Uterus (tissue), 4 donors: ENCODE measurements around the gene ATG2A. TPM values are rescaled to one million over a fixed set of nuclear protein-coding genes. Genes with fewer than 3 reads are reported as not detected.

ENCODE experiments used
- DNase-seq, 2 donors: peaks; one replicate each; pipeline ENCODE4 v3.0.0-alpha.2; 2019 to 2020
- H3K27ac ChIP-seq, 2 donors: fragments of 200-600 bp; sonication (generic); 1 replicate in 1 of 2; 2 replicates in 1 of 2; pipeline ENCODE4 v1.5.1; 2016 to 2018
- H3K27me3 ChIP-seq, 2 donors: fragments of 200-600 bp; sonication (generic); one replicate each; pipeline ENCODE4 v1.5.1; 2018 to 2019; ENCODE audit warnings: control low read depth in 1 of 2
- H3K36me3 ChIP-seq, 2 donors: fragments of 200-600 bp; sonication (generic); one replicate each; pipeline ENCODE4 v1.5.1; 2019; ENCODE audit warnings: control low read depth in 1 of 2
- H3K4me1 ChIP-seq, 2 donors: fragments of 200-600 bp; sonication (generic); one replicate each; pipeline ENCODE4 v1.5.1; 2018 to 2019; ENCODE audit warnings: control low read depth in 1 of 2
- H3K4me3 ChIP-seq, 2 donors: fragments of 200-600 bp; sonication (generic); 1 replicate in 1 of 2; 2 replicates in 1 of 2; pipeline ENCODE4 v1.5.1; 2018 to 2019; ENCODE audit warnings: mild to moderate bottlenecking in 1 of 2
- H3K9me3 ChIP-seq, 2 donors: fragments of 200-600 bp; sonication (generic); one replicate each; pipeline ENCODE4 v1.5.1; 2019; ENCODE audit warnings: control low read depth in 1 of 2
- POLR2A ChIP-seq, 2 donors: fragments of 450-650 bp; IDR thresholded peaks; one replicate each; pipeline ENCODE4 v1.6.1; 2016; ENCODE audit warnings: antibody characterized with exemption in 2 of 2, mild to moderate bottlenecking in 1 of 2, moderate library complexity in 1 of 2
- intact Hi-C: fragments of 100-400 bp; cut with DNase I; formaldehyde crosslinking; loops from one replicate; pipeline ENCODE4 v1.15.1; 2023; ENCODE audit warnings: low total_unique reads
- total RNA-seq, 4 donors: library from RNA; depleted of rRNA in 3 of 4; stranded (reverse); fragments of >200 nt in 3 of 4; gene quantifications; one replicate each; pipeline versions ENCODE4 v1.1.0 to v1.2.4, GENCODE V29; 2014 to 2023
- TF ChIP-seq, protein P1 (sequence below), 4 experiments: fragments of 200-600 bp in 2 of 4; fragments of 450-650 bp in 2 of 4; sonication (generic) in 2 of 4; IDR thresholded peaks; one replicate each; pipeline ENCODE4 v1.5.1; 2016 to 2019; ENCODE audit warnings: antibody characterized with exemption in 4 of 4, mild to moderate bottlenecking in 2 of 4, moderate library complexity in 1 of 4
- donor health status: DM: yes; HTN: yes; CAD: no.

The ATG2A gene
- total RNA-seq = 10 to 100 TPM in 3 of 4 donors, 1 to 10 TPM in 1; 6.8 to 39.6 (median 18.4) TPM

- H3K4me3 ChIP-seq = peak within 1 kb of the TSS; percentile 81 to 85
- DNase-seq = peak; percentile 99
- TF ChIP-seq, protein P1, sequence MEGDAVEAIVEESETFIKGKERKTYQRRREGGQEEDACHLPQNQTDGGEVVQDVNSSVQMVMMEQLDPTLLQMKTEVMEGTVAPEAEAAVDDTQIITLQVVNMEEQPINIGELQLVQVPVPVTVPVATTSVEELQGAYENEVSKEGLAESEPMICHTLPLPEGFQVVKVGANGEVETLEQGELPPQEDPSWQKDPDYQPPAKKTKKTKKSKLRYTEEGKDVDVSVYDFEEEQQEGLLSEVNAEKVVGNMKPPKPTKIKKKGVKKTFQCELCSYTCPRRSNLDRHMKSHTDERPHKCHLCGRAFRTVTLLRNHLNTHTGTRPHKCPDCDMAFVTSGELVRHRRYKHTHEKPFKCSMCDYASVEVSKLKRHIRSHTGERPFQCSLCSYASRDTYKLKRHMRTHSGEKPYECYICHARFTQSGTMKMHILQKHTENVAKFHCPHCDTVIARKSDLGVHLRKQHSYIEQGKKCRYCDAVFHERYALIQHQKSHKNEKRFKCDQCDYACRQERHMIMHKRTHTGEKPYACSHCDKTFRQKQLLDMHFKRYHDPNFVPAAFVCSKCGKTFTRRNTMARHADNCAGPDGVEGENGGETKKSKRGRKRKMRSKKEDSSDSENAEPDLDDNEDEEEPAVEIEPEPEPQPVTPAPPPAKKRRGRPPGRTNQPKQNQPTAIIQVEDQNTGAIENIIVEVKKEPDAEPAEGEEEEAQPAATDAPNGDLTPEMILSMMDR (IDR thresholded peaks at IDR 0.05) = peak in 2 of 4 experiments; percentile 16 to 40
- peak; percentile 79 to 88 for TF ChIP-seq POLR2A (IDR thresholded peaks at IDR 0.05)
- intact Hi-C loops = no loop called here
- H3K36me3 ChIP-seq = no peaks in the 10 kb centered on the region
- peak within 1 kb of the TSS; percentile 87 to 95 for H3K27ac ChIP-seq
- H3K9me3 ChIP-seq = no peaks in the 10 kb centered on the region
- no peaks in the 10 kb centered on the region for H3K4me1 ChIP-seq
- no peaks in the 10 kb centered on the region for H3K27me3 ChIP-seq
Observed at GRCh38 chr11:64916775-64917662, at the start of gene ATG2A. Gene ATG2A (minus strand): TSS chr11:64917209. CDS start chr11:64917135, 74 bp downstream.

DNA sequence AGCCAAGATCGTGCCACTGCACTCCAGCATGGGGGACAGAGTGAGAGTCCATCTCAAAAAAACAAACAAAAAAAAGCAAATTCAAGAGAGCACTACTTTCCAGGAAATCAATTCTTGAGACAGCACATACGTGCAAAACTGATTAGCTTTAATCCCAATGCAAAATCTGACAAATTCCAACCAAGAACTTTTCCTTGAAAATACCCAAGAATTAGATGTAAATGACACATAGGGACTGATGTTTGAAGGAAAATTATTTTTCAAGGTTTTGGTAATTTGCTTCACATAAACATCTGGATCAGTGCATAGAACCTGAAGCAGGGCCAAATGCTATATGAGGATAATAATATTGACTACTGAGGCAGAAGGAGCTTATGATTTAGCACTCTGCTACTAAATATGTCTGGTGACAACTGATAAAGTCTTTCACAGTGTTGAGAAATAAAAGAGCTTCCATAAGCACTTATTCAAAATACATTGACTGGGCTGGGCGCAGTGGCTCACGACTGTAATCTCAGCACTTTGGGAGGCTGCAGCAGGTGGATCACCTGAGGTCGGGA, 46.1 kb upstream of the ATG2A start:
- intact Hi-C loops = no loop called here
- TF ChIP-seq, protein P1 (IDR thresholded peaks at IDR 0.05) = no peak
- TF ChIP-seq POLR2A (IDR thresholded peaks at IDR 0.05) = no peak
- no peak for DNase-seq

DNA sequence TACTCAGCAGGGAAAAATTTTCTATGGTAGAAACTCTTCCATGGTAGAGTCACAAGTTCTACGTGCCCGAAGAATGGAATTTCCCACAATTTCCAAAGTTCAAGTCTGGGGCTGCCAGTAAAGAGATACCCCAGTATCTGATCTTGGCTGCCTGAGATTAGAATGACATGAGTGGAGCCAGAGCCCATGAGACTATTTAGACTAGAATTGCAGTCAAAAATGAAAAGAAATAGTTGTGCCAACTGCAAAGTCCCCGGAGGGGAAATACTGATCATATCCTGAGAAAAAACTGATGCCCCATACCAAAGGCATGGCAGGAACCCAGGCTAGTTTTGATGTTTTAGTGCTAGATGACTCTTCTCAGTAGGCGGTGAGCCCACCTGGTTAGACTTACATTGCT, 43.7 kb upstream of the ATG2A start:
- Histone ChIP-seq H3K27ac (no peak overlapping the region), H3K9me3 (no peaks in the 10 kb centered on the region), H3K36me3 (no peaks in the 10 kb centered on the region), H3K27me3 (no peaks in the 10 kb centered on the region), H3K4me3 (no peak overlapping the region), H3K4me1 (no peaks in the 10 kb centered on the region)
- TF ChIP-seq POLR2A (IDR thresholded peaks at IDR 0.05) = no peak
- TF ChIP-seq, protein P1 (IDR thresholded peaks at IDR 0.05) = no peak
- DNase-seq = no peak
- intact Hi-C loops = no loop called here

More for the DNA sequence above, 46.1 kb upstream of the ATG2A start:
- Histone ChIP-seq H3K4me3 (no peak overlapping the region), H3K9me3 (no peaks in the 10 kb centered on the region), H3K27me3 (no peaks in the 10 kb centered on the region), H3K36me3 (no peaks in the 10 kb centered on the region), H3K4me1 (no peaks in the 10 kb centered on the region), H3K27ac (no peak overlapping the region)

DNA sequence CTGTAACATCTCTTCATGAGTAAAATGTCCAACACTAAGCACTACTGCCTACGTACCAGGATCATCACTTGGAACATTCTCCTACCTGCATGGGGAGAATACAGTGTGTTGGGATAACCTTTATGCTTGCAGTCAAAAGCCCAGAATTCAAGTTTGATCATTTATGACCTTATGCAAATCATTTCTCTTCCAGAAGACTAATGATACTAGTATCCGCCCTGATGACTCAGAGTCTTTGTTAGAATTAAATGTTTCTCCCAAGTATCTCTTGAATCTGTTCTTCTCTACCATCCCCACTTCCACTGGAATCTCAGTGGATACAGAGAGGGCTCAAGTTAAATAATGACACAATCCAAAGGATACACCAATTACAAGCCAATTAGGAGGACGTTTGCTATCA, 42.5 kb upstream of the ATG2A start:
- no peaks in the 10 kb centered on the region for H3K27me3 ChIP-seq
- no peaks in the 10 kb centered on the region for H3K4me1 ChIP-seq
- H3K36me3 ChIP-seq = no peaks in the 10 kb centered on the region
- H3K4me3 ChIP-seq = no peak overlapping the region
- TF ChIP-seq, protein P1 (IDR thresholded peaks at IDR 0.05) = no peak
- TF ChIP-seq POLR2A (IDR thresholded peaks at IDR 0.05) = no peak
- intact Hi-C loops = no loop called here
- no peaks in the 10 kb centered on the region for H3K9me3 ChIP-seq
- no peak for DNase-seq
- no peak overlapping the region for H3K27ac ChIP-seq

DNA sequence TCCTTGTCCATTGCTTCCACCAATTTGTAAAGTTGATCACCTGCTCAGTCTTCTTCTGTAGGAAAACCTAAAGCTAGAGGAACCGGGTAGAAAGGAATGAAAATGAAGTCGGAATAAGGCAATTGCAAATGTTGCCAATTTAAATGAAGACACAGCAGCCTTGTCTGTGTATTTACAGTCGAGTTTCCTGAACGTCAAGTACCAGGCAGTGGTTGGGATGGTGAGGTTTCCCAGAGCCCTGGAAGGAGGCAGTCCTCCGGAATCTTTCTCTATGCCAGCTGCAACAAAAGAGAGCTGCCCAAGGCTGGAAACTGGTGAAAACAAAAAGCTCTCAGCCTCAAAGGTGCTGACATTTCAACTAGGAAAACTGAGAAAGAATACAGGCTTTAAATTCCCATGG, 37.2 kb upstream of the ATG2A start:
- no peak for TF ChIP-seq POLR2A (IDR thresholded peaks at IDR 0.05)
- TF ChIP-seq, protein P1 (IDR thresholded peaks at IDR 0.05) = no peak
- intact Hi-C loops = no loop called here
- DNase-seq = no peak
- H3K4me3 ChIP-seq = no peak overlapping the region
- H3K9me3 ChIP-seq = no peaks in the 10 kb centered on the region
- H3K36me3 ChIP-seq = no peaks in the 10 kb centered on the region
- no peaks in the 10 kb centered on the region for H3K4me1 ChIP-seq
- H3K27ac ChIP-seq = no peak overlapping the region
- H3K27me3 ChIP-seq = no peaks in the 10 kb centered on the region
